B cell (primary cell): ENCODE data around the gene RPAP2. TPM values are rescaled to one million over a fixed set of nuclear protein-coding genes. Genes with fewer than 3 reads are reported as not detected.

Experiments
- ATAC-seq: fragments of 200-7000 bp; cut with Tn5 transposase; one replicate; pipeline ENCODE4 v1.10.0; 2021; ENCODE audit warnings: low read depth, mild to moderate bottlenecking, moderate number of reproducible peaks, moderate library complexity
- CTCF ChIA-PET: fragments of 350-600 bp; sonication (Branson Sonifier 250); formaldehyde crosslinking; loops from one replicate; lab custom pipeline; 2021; ENCODE audit warnings: antibody characterized with exemption, inconsistent platforms; lab: Charles Lee
- POLR2A ChIA-PET: fragments of 350-600 bp; sonication (Branson Sonifier 250); formaldehyde crosslinking; loops from one replicate; lab custom pipeline; 2021; ENCODE audit warnings: antibody characterized with exemption; lab: Charles Lee
- DNase-seq: peaks from one replicate; pipeline ENCODE4 v3.0.0; 2013
- H2AFZ ChIP-seq: 2 replicates; pipeline ENCODE4 v1.6.1; 2012; ENCODE audit warnings: mild to moderate bottlenecking, low read depth, low read length; ENCODE audit not compliant: insufficient read depth, poor library complexity, severe bottlenecking
- H3K27ac ChIP-seq, 2 donors: 1 replicate in 1 of 2; 2 replicates in 1 of 2; pipeline ENCODE4 v1.5.1; 2012 to 2013; ENCODE audit warnings: low read length in 2 of 2, mild to moderate bottlenecking in 2 of 2, moderate library complexity in 1 of 2
- H3K27me3 ChIP-seq, 4 experiments: fragments of 200-600 bp in 1 of 4; sonication (generic) in 1 of 4; replicated peaks in 1 of 4; 1 replicate in 2 of 4; 2 replicates in 2 of 4; pipeline versions ENCODE4 v1.6.1 to v1.7.0; 2013 to 2016; ENCODE audit warnings: low read length in 3 of 4, mild to moderate bottlenecking in 2 of 4, mixed read lengths in 1 of 4, moderate library complexity in 1 of 4; ENCODE audit not compliant: insufficient read depth in 4 of 4, control insufficient read depth in 3 of 4; ENCODE audit errors: control extremely low read depth in 1 of 4
- H3K36me3 ChIP-seq, 2 experiments: replicated peaks in 1 of 2; 1 replicate in 1 of 2; 2 replicates in 1 of 2; pipeline versions ENCODE4 v1.6.1 to v1.7.1; 2013; ENCODE audit warnings: low read length in 1 of 2; ENCODE audit not compliant: insufficient read depth in 2 of 2, control insufficient read depth in 1 of 2; ENCODE audit errors: control extremely low read depth in 1 of 2, extremely low read depth in 1 of 2
- H3K4me1 ChIP-seq, 2 donors: fragments of 200-600 bp in 1 of 2; sonication (generic) in 1 of 2; 1 replicate in 1 of 2; 2 replicates in 1 of 2; pipeline versions ENCODE4 v1.5.1 to v1.6.1; 2013 to 2017; ENCODE audit warnings: low read length in 2 of 2; ENCODE audit not compliant: control insufficient read depth in 2 of 2, insufficient read depth in 2 of 2
- H3K4me2 ChIP-seq: replicated peaks from 2 replicates; pipeline ENCODE3; 2012; ENCODE audit warnings: mild to moderate bottlenecking, low read depth, low read length; ENCODE audit not compliant: poor library complexity, severe bottlenecking
- H3K4me3 ChIP-seq, 5 experiments: fragments of 200-600 bp in 1 of 5; sonication (generic) in 1 of 5; 1 replicate in 3 of 5; 2 replicates in 2 of 5; pipeline versions ENCODE4 v1.5.1 to v1.7.0; 2011 to 2016; ENCODE audit warnings: low read length in 4 of 5, mild to moderate bottlenecking in 4 of 5, low read depth in 2 of 5, control low read depth in 1 of 5, moderate library complexity in 1 of 5; ENCODE audit not compliant: insufficient read depth in 1 of 5; ENCODE audit errors: control extremely low read depth in 1 of 5, extremely low read depth in 1 of 5
- H3K79me2 ChIP-seq: fragments of 200-600 bp; sonication (generic); one replicate; pipeline ENCODE4 v1.6.0; 2016; ENCODE audit warnings: low read length; ENCODE audit not compliant: control insufficient read depth, insufficient read depth
- H3K9ac ChIP-seq: fragments of 200-600 bp; sonication (generic); 2 replicates; pipeline ENCODE4 v1.6.1; 2017; ENCODE audit warnings: mild to moderate bottlenecking, low read length, moderate library complexity
- H3K9me3 ChIP-seq, 3 donors: one replicate each; pipeline versions ENCODE4 v1.6.1 to v1.7.1; 2013; ENCODE audit warnings: low read length in 2 of 3; ENCODE audit not compliant: control insufficient read depth in 2 of 3, insufficient read depth in 1 of 3; ENCODE audit errors: control extremely low read depth in 1 of 3
- H4K20me1 ChIP-seq: 2 replicates; pipeline ENCODE4 v1.6.0; 2012; ENCODE audit warnings: mild to moderate bottlenecking, low read length; ENCODE audit not compliant: insufficient read depth, control insufficient read depth, poor library complexity, severe bottlenecking
- H3K27ac Mint-ChIP-seq: one replicate; pipeline ENCODE4 v1.8.0; 2021; ENCODE audit warnings: mixed read lengths
- H3K27me3 Mint-ChIP-seq: one replicate; pipeline ENCODE4 v1.8.0; 2021; ENCODE audit warnings: mixed read lengths
- H3K4me1 Mint-ChIP-seq: one replicate; pipeline ENCODE4 v1.8.0; 2021; ENCODE audit warnings: mixed read lengths
- H3K4me3 Mint-ChIP-seq: one replicate; pipeline ENCODE4 v1.8.0; 2021; ENCODE audit warnings: mixed read lengths
- H3K9me3 Mint-ChIP-seq: one replicate; pipeline ENCODE4 v1.8.0; 2022; ENCODE audit warnings: mixed read lengths; ENCODE audit not compliant: insufficient read depth
- CTCF ChIP-seq: fragments of 200-600 bp; IDR thresholded peaks from one replicate; pipeline ENCODE4 v1.8.0; 2022; ENCODE audit warnings: antibody characterized with exemption, mild to moderate bottlenecking
- EZH2 ChIP-seq: IDR thresholded peaks from 2 replicates; pipeline ENCODE4 v1.6.1; 2012; ENCODE audit warnings: borderline replicate concordance, low read depth, mild to moderate bottlenecking, moderate library complexity, low read length; ENCODE audit not compliant: insufficient read depth, poor library complexity, severe bottlenecking
- WGBS: methylation state at CpG from one replicate; pipeline ENCODE4 v1.1.5; 2013; ENCODE audit warnings: missing lambda C conversion rate; ENCODE audit not compliant: insufficient coverage; 5-methylcytosine and 5-hydroxymethylcytosine counted together
- intact Hi-C: fragments of 100-400 bp; cut with micrococcal nuclease; formaldehyde crosslinking; loops from one replicate; pipeline ENCODE4 v1.10.0; 2022
- polyA plus RNA-seq: library from polyadenylated mRNA; depleted of rRNA; stranded (reverse); fragments of >200 nt; gene quantifications from 2 replicates; pipeline ENCODE4 v1.2.3, GENCODE V29; 2012
- total RNA-seq, 2 donors: library from RNA; stranded (reverse); fragments of 120-200 nt in 1 of 2; gene quantifications; 1 replicate in 1 of 2; 2 replicates in 1 of 2; pipeline versions ENCODE4 v1.2.3 to v1.2.4, GENCODE V29; 2013 to 2022

The RPAP2 gene
- total and polyA plus RNA-seq, 2 donors (not counting 1 experiment from before 2014, with no cell fraction given) = 6.3 to 31.6 TPM

GRCh38 chr1:92398519-92398918, 99.7 kb downstream of the RPAP2 start:
- H3K9me3 Mint-ChIP-seq = peaks cover 8% of the 10 kb centered on the region
- no peak for DNase-seq
- TF ChIP-seq EZH2 (no peak), CTCF (no peak)

GRCh38 chr1:92399076-92399475, 100.2 kb downstream of the RPAP2 start:
- peak; percentile 51 for ATAC-seq
- no peaks in the 10 kb centered on the region for H3K79me2 ChIP-seq
- Mint-ChIP-seq H3K4me1 (peaks cover 15% of the 10 kb centered on the region), H3K27ac (no peak overlapping the region), H3K9me3 (peaks cover 9% of the 10 kb centered on the region), H3K27me3 (no peaks in the 10 kb centered on the region), H3K4me3 (no peak overlapping the region)
- no peak overlapping the region for H3K27ac ChIP-seq
- intact Hi-C loops = no loop called here
- H2AFZ ChIP-seq = no peak overlapping the region
- CTCF ChIA-PET = no interaction called here
- peaks cover 0 to 7% of the 10 kb centered on the region in 2 donors for H3K4me1 ChIP-seq
- H3K9me3 ChIP-seq = peaks cover 0 to 20% (median 3%) of the 10 kb centered on the region in 3 donors
- peak; percentile 31 for DNase-seq
- no peak overlapping the region for H3K9ac ChIP-seq
- no peaks in the 10 kb centered on the region for H3K27me3 ChIP-seq
- H3K4me3 ChIP-seq = no peak overlapping the region
- H3K4me2 ChIP-seq = no peak overlapping the region
- no peaks in the 10 kb centered on the region for H4K20me1 ChIP-seq
- POLR2A ChIA-PET = no interaction called here
- H3K36me3 ChIP-seq = no peaks in the 10 kb centered on the region
- TF ChIP-seq EZH2 = no peak

More at GRCh38 chr1:92398519-92398918, 99.7 kb downstream of the RPAP2 start:
- no peaks in the 10 kb centered on the region for H3K27me3 ChIP-seq
- ChIA-PET POLR2A (no interaction called here), CTCF (no interaction called here)
- H4K20me1 ChIP-seq = no peaks in the 10 kb centered on the region
- H3K27ac ChIP-seq = no peak overlapping the region
- H3K4me3 Mint-ChIP-seq = no peak overlapping the region
- WGBS = 92% methylated on average over 2 of the region's 2 CpGs
- H3K27me3 Mint-ChIP-seq = no peaks in the 10 kb centered on the region
- no peak overlapping the region for H3K4me3 ChIP-seq
- intact Hi-C loops = no loop called here
- peaks cover 0 to 7% of the 10 kb centered on the region in 2 donors for H3K4me1 ChIP-seq
- no peak overlapping the region for H3K27ac Mint-ChIP-seq
- no peak overlapping the region for H3K4me2 ChIP-seq
- no peaks in the 10 kb centered on the region for H3K79me2 ChIP-seq
- H3K9me3 ChIP-seq = peaks cover 0 to 16% (median 6%) of the 10 kb centered on the region in 3 donors
- H2AFZ ChIP-seq = no peak overlapping the region
- no peak overlapping the region for H3K9ac ChIP-seq
- ATAC-seq = no peak
- H3K4me1 Mint-ChIP-seq = peaks cover 15% of the 10 kb centered on the region
- H3K36me3 ChIP-seq = no peaks in the 10 kb centered on the region
